Measurements from ENCODE around the gene TBK1. TPM values are rescaled to one million over a fixed set of nuclear protein-coding genes. Genes with fewer than 3 reads are reported as not detected.

TBK1 gene
- total RNA-seq, 1 experiment from 2014 or later = 23.6 TPM

DNA sequence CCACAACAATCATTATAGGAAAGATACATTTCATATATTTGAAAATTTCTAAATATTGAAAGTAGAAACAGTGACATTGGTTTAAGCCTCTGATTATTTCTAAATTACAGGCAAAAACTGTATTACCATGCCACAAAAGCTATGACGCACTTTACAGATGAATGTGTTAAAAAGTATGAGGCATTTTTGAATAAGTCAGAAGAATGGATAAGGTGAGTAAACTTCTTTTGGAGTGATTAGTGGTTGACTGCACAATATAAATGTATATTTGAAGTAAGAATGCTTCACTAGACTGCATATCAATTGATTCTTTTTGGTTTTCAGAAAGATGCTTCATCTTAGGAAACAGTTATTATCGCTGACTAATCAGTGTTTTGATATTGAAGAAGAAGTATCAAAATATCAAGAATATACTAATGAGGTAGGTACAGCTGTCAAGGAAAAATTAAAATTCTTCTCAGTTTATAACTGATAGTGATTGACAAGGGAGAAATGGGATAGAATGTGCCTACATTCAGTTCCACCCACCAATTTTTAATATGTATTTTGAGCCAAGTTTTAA, 45.0 kb downstream of the TBK1 start:
- no peak for DNase-seq
- Histone ChIP-seq H3K14ac (ENCODE audit: insufficient read depth, low read length) (no peak overlapping the region), H3K23ac (ENCODE audit: insufficient read length, low read depth, low read length) (no peak overlapping the region), H4K20me1 (ENCODE audit: control insufficient read depth, insufficient read depth, insufficient read length) (no peaks in the 10 kb centered on the region), H2AK5ac (ENCODE audit: insufficient read length, low read length) (no peak overlapping the region), H3K9ac (ENCODE audit: extremely low read depth, insufficient read length, low read length) (no peak overlapping the region), H3K23me2 (ENCODE audit: insufficient read length, low read depth, low read length, poor library complexity, severe bottlenecking) (no peaks in the 10 kb centered on the region), H3K79me1 (ENCODE audit: insufficient read depth, low read depth, low read length, poor library complexity, severe bottlenecking) (no peaks in the 10 kb centered on the region), H2BK12ac (ENCODE audit: insufficient read length, low read depth, low read length) (no peak overlapping the region), H3K4me1 (ENCODE audit: insufficient read depth, low read length) (no peaks in the 10 kb centered on the region), H2AFZ (ENCODE audit: low read length) (no peak overlapping the region), H3K27ac (ENCODE audit: insufficient read length, low read depth, low read length) (no peak overlapping the region), H3K56ac (ENCODE audit: insufficient read length, low read depth, low read length) (no peak overlapping the region), H4K5ac (ENCODE audit: insufficient read length, low read depth, low read length) (no peak overlapping the region), H3K4ac (ENCODE audit: low read depth, low read length) (no peak overlapping the region), H2BK5ac (ENCODE audit: insufficient read length, low read length) (no peak overlapping the region), H2BK120ac (ENCODE audit: low read depth, low read length, poor library complexity, severe bottlenecking) (no peak overlapping the region), H4K91ac (ENCODE audit: insufficient read length, low read depth, low read length) (no peak overlapping the region), H3K79me2 (ENCODE audit: insufficient read depth, low read length) (no peaks in the 10 kb centered on the region; the same call in 1 of the 2 replicates), H3K18ac (ENCODE audit: insufficient read length, low read depth, low read length) (no peak overlapping the region), H2BK15ac (ENCODE audit: low read depth, low read length) (no peak overlapping the region), H3K4me2 (ENCODE audit: insufficient read depth, insufficient read length, low read length) (no peak overlapping the region), H3K27me3 (ENCODE audit: insufficient read depth, low read length) (no peaks in the 10 kb centered on the region), H3K9me3 (ENCODE audit: control insufficient read depth, low read depth, low read length) (no peaks in the 10 kb centered on the region), H2BK20ac (ENCODE audit: low read depth, low read length, poor library complexity, severe bottlenecking) (no peak overlapping the region), H3T11ph (ENCODE audit: low read length) (no peak overlapping the region), H4K8ac (replicated peaks; ENCODE audit: insufficient read length, low read depth, low read length) (no peak overlapping the region)
- no peak overlapping the region for H3K4me3 Mint-ChIP-seq
- WGBS (ENCODE audit: extremely low coverage, insufficient read length, low lambda C conversion rate) = no CpG with 5 or more reads among the region's 2 CpGs
- no peaks in the 10 kb centered on the region for H3K9me3 Mint-ChIP-seq
- peaks cover 9 to 73% (median 37%) of the 10 kb centered on the region in 3 experiments; a peak in 6 of 7 replicates for H3K36me3 Mint-ChIP-seq (ENCODE audit: insufficient read depth in 1 of 3, low read depth in 3 of 3)
- TF ChIP-seq, protein P1, sequence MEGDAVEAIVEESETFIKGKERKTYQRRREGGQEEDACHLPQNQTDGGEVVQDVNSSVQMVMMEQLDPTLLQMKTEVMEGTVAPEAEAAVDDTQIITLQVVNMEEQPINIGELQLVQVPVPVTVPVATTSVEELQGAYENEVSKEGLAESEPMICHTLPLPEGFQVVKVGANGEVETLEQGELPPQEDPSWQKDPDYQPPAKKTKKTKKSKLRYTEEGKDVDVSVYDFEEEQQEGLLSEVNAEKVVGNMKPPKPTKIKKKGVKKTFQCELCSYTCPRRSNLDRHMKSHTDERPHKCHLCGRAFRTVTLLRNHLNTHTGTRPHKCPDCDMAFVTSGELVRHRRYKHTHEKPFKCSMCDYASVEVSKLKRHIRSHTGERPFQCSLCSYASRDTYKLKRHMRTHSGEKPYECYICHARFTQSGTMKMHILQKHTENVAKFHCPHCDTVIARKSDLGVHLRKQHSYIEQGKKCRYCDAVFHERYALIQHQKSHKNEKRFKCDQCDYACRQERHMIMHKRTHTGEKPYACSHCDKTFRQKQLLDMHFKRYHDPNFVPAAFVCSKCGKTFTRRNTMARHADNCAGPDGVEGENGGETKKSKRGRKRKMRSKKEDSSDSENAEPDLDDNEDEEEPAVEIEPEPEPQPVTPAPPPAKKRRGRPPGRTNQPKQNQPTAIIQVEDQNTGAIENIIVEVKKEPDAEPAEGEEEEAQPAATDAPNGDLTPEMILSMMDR (conservative IDR thresholded peaks at IDR 0.05) = no peak
- no peaks in the 10 kb centered on the region for H3K4me1 Mint-ChIP-seq
- no peaks in the 10 kb centered on the region for H3K27me3 Mint-ChIP-seq (ENCODE audit: low read depth)
- H3K27ac Mint-ChIP-seq = no peak overlapping the region
